HG03159 (cell line): ENCODE data around the gene ZNF506.
"Not testable (repeated sequence)": the region's sequence is repeated elsewhere in the genome, so short reads cannot be mapped to it uniquely, and the experiment has no call there.

ENCODE experiments used
- ATAC-seq: cut with Tn5 transposase; IDR thresholded peaks from one replicate; pipeline ENCODE4 v1.9.1; 2021; ENCODE audit warnings: mild to moderate bottlenecking, moderate library complexity; ENCODE audit not compliant: unreplicated experiment

Gene ZNF506

DNA sequence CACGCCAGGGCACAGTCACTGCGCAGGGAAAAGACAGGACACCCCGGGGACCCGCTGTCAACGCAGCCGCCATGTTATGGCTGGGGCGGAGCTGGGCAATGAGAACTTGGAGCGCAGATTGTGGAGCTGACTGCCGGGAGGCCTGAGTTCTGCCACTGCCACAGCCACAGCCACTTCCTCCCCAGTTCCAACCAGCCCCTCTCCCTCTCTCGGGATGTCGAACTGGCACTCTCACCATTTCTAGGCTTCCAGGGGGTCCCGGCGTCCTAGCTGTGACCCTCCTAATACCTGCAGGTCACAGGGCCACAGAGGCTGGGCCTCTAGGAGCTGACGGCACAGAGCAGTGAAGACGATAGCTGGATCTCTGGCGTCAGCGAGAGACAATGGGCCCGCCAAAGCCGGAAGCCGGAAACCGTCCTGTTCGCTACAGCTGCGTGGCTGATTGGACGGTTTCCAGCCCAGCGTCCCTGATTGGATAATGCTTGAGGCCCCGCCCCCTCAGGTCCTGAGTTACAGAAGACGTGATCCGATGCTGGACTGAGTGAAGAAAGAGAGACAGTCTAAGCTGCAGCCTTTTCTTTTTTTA lies at the start of gene ZNF506:
Gene ZNF506, minus strand, starts transcription at position 385 of the 586 bp plus-strand sequence. Its CDS starts 147 bp downstream, at position 238.
- ATAC-seq, result peak; percentile 78

DNA sequence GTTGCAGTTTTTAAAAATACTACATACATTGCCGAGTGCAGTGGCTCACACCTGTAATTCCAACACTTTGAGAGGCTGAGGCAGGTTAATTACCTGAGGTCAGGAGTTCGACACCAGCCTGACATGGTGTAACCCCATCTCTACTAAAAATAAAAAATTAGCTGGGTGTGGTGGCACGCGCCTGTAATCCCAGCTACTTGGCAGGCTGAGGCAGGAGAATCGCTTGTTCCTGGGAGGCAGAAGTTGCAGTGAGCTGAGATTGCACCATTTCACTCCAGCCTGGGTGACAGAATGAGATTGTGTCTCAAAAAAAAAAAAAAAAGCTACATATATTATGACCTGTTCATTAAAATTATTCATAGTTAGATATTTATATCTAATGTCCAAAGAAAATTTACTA lies 48.5 kb upstream of the ZNF506 start:
- not testable (repeated sequence) for ATAC-seq

DNA sequence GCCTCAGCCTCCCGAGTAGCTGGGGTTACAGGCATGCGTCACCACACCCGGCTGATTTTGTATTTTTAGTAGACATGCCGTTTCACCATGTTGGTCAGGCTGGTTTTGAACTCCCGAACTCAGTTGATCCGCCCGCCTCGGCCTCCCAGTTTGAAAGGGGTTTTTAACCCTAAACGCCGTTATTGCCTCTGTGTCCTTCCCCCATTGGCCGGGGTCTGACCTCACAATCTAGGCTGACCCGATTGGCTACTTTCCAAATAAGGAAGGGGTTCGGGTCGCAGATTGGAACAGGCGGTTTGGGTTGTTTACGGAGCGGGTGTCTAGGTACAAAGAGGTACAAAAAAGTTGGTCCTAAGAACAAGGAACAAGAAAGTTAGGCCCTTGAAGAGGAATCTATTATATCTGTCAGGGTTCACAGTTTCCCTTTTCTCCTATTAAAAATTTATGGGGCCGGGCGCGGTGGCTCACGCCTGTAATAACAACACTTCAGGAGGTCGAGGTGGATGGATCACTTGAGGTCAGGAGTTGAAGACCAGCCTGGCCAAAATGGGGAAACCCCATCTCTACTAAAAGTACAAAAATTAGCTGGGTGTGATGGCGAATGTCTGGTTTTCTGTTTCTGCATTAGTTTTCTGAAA lies 45.2 kb upstream of the ZNF506 start:
- no peak for ATAC-seq

DNA sequence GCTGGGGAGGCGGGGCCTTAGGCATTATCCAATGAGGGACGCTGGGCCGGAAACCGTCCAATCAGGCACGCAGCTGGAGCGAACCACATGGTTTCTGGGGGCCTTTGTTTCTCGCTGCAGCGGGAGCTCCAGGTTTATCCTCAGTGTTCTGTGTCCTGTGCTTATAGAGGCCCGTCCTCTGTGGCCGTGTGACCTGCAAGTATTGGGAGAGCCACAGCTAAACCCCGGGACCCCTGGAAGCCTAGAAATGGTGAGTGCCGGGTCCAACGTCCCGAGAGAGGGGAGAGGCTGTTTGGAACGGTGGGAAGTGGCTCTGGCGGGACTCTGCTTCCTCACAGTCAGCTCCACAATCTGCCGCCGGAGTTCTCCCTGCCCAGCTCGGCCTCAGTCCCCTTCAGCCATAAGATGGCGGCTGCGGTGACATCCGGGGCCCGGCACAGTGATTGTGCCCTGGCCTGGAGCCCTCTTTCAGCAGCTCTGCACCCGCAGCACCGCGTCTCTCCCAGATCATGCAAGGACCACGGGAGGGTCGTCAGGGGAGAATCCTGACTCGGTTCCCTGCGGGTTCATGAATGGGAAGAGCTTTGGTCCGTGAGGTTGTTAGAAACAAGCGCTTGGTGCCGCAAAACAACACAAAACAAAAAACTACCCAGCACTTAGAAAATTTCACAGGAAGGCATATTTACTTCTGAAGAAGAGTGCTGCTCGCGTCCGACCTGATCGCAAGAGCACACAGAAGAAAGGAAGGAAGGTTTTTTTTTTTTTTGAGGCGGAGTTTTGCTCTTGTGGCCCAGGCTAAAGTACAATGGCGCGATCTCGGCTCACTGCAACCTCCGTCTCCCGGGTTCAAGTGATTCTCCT lies 44.4 kb upstream of the ZNF506 start, which contains the start of gene ZNF253:
Gene ZNF253, plus strand, starts transcription at position 133 of the 861 bp plus-strand sequence. Its CDS starts 115 bp downstream, at position 248.
- ATAC-seq, result peak; percentile 96

DNA sequence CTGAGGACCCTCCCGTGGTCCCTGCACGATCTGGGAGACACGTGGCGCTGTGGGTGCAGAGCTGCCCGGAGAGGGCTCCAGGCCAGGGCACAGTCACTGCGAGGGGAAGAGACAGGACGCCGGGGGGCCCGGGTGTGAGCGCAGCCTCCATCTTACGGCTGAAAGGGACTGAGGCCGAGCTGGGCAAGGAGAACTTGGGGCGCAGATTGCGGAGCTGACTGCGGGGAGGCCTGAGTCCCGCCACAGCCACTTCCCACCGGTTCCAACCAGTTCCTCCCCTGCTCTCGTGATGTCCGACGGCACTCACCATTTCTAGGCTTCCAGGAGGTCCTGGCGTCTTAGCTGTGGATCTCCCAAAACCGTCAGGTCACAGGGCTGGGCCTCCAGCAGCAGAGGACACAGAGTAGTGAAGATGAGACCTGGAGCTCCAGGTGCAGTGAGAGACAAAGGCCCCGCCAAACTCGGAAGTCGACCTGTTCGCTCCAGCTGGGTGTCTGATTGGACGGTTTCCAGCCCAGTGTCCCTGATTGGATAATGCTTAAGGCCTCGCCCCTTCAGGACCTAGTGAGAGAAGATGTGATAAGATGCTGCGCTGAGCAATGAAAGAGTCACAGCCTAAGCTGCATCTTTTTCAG lies 39.3 kb upstream of the ZNF506 start:
- no peak for ATAC-seq

DNA sequence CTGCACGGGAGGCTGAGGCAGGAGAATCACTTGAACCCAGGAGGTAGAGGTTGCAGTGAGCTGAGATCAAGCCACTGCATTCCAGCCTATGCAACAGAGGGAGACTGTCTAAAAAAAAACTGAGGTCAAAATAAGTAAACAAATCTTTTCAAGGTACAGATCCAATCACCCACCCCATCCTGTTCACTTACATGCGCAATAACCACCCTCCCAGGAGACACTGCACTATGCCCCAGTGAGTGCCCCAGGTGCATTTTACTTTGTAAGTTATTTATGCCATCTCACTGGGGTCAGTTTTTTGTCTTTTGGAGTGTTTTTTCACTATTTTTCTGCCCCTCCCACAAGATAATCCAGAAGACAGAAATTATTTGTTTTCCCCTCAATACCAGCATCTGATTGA lies 37.2 kb upstream of the ZNF506 start:
- ATAC-seq, result no peak

DNA sequence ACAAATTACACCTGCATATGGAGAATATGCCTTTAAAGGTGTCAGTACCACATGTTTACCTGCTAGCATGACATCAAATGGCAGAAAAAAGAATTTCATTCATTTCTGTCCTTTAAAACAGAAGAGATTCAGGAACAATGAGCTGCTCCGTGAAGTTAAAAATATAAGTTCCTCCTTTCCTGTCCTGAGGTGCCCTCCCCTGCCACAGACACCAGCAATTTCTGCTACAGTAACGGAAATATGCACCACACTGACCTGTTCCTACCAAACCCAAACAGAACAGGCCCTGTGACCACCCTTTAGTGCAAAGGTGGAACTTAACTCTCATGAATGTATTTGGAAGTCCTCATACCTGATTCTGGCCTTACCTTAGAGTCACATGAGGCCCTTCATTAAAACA lies 30.2 kb upstream of the ZNF506 start:
- ATAC-seq, result not testable (repeated sequence)

DNA sequence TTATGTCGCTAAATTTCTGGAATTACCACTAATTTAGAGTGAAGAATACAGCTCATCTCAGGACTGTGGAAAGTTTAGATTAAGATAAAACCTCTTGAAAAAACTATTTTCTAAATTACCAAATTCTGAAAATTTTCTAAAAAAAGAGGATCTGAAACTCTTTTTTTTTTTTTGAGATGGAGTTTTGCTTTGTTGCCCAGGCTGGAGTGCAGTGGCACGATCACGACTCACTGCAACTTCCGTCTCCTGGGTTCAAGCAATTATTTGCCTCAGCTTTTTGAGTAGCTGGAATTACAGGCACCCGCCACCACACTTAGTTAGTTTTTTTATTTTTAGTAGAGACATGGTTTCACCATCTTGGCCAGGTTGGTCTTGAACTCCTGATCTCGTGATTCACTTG lies 27.5 kb upstream of the ZNF506 start:
- no peak for ATAC-seq

DNA sequence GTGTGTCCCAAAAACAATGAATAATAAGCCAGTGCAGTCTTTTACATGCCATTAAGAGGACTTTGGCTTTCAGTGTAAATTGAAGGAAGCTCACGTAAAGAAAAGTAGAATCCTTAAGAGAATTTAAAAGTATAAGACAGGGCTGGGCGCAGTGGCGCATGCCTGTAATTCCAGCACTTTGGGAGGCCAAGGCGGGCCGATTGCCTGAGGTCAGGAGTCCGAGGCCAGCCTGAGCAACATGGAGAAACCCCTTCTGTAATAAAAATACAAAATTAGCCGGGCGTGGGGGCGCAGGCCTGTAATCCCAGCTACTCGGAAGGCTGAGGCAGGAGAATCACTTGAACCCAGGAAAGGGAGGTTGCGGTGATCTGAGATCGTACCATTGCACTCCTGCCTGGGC lies 26.2 kb upstream of the ZNF506 start:
- no peak for ATAC-seq

DNA sequence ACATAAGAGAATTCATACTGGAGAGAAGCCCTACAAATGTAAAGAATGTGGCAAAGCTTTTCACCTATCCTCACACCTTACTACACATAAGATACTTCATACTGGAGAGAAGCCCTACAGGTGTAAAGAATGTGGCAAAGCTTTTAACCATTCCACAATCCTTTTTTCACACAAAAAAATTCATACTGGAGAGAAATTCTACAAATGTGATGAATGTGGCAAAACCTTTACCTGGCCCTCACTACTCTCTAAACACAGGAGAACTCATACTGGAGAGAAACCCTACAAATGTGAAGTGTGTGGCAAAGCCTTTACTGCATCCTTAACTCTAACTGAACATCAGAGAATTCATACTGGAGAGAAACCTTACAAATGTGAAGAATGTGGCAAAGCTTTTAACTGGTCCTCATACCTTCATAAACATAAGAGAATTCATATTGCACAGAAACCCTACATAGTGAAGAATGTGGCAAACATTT lies 14.0 kb upstream of the ZNF506 start:
- ATAC-seq, result no peak

DNA sequence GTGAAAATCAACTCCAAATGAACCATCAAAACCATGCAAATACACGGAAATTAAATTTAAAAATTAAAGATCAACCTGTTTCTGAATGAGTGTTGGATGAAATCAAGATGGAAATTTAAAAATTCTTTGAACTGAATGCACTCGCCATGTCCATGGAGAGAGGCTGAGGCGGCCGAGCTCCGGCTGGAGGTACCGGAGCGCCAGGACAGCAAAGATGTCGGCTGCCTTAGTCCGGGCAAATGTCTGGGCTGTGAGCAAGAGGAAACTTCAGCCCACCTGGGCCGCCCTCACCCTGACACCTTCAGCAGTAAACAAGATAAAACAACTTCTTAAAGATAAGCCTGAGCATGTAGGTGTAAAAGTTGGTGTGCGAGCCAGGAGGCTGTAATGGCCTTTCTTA lies 5.3 kb upstream of the ZNF506 start:
- ATAC-seq, result no peak

DNA sequence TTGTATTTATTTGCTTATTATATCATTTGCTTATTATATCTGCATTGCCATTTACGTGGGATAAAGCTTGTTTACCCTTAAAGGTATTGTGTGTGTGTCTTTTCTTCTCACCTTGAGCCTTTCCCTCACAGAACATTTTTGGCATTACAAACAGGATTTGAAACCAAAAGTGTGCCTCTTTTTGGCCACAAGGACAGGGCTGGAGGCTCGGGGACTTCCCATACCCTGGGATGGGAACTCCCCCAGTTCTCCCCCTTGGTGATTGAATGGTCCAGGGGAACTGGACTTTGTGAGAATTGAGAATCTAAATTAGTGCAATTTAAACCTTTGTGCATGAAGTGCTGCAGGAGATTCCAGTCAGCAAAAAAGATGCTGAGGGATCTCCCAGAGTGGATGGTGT lies 2.4 kb upstream of the ZNF506 start:
- no peak for ATAC-seq

DNA sequence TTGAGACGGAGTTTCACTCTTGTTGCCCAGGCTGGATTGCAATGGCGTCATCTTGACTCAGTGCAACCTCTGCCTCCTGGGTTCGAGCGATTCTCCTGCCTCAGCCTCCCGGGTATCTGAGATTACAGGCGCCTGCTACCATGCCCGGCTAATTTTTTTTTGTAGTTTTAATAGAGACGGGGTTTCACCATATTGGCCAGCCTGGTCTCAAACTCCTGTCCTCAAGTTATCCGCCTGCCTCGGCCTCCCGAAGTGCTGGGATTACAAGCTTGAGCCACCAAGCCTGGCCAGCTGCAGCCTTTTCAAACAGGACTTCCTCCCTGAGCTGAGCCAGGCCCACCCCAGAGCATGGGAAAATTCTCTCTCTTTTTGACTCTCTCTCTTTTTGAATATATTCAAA lies 426 bp upstream of the ZNF506 start:
- not testable (repeated sequence) for ATAC-seq

DNA sequence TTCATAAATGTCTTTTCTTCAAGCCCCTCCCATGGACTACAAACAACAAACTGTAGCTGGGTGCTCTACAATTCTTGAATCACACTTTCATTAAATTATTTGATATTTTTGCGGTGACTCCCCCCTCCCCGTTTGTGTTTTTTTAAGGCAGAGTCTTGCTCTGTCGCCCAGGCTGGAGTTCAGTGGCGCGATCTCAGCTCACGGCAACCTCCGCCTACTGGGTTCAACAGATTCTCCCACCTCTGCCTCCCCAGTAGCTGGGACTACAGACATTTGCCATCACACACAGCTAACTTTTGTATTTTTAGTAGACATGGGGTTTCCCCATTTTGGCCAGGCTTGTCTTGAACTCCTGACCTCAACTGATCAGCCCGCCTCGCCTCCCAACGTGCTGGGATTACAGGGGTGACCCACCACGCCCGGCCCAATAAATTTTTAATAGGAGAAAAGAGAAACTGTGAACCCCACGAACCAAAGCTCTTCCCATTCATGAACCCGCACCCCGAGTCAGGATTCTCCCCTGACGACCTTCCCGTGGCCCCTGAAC lies 703 bp downstream of the ZNF506 start:
- no peak for ATAC-seq

DNA sequence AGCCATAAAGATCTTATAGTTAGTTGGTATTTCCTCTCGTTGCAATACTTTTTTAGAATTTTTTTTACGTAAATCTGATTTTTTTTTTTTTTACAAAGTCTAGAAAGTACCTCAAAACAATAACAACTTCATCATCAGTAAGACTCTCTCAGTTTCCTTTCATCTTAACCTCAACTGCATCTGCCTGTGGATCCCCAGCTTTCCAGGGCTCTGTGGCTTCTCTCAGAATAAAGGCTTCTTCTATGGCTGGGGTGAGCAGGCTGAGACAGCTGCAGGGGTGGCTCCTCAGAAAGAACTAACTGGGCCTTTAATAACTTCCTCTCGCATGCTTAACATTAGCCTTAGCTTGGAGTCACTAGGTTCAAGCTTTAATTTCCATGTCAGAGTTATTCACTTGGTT lies 4.2 kb downstream of the ZNF506 start:
- no peak for ATAC-seq

DNA sequence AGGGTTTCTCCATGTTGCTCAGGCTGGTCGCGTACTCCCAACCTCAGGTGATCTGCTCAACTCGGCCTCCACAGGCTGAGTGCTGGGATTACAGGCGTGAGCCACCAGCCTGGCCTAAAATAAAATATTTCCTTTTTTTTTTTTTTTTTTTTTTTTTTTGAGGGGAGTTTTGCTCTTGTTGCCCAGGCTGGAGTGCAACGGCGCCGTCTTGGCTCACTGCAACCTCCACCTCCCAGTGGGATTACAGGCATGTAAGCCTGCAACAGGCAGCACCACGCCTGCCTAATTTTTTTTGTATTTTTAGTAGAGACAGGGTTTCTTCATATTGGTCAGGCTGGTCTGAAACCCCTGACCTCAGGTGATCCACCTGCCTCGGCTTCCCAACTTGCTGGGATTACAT lies 4.9 kb downstream of the ZNF506 start:
- ATAC-seq, result no peak

DNA sequence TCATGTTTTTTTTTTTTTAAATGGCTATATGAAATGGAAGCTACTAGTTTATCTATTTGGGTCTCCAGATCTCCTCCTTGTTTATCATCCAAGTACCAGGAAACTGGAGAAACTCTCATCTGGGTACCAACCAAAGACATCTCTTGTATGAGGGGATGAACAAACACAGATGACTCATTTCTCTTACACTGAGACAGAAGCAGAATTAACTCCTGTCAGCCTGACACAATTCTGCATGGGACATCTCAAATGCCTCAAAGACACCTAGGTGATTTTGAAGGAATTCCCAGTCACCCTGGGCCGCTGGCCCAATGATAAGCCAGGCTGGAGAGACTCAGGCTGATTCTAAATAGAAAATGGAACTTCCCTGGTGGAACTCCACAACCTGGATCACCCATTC lies 9.6 kb downstream of the ZNF506 start:
- not testable (repeated sequence) for ATAC-seq

DNA sequence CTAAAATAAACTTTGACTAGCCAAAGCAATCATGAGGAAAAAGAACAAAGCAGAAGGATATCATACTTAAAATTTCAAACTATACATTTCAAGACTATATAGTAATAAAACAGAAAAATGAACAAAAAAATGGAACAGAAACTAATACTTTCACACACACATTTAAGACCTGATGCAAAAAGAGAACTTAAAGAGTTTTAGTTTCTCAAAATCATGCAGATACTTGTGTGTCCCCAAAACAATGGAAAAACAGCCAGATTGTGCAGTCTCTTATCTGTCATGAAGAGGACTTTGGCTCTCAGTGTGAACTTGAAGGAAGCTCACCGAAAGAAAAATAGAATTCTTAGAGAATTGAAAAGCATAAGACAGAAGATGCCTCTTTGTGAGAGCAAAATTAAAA lies 16.1 kb downstream of the ZNF506 start:
- no peak for ATAC-seq

DNA sequence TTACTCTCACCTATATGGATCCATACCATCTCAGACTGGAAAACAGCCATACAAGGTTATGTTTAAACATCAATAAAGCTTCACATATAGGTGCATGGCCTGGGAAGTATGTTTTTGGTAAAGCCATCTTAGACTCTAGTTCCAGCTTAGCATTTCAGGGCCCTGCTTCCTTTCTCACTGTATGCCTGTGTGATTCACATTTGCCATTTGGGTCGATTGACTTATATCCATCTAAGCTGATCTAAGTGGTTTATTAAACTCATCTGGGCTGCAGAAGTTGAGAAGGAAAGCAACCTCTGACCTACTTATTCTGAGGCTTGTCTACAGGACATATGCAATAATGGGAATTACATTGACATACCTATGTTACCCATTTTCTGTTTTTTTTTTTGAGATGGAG lies 33.5 kb downstream of the ZNF506 start:
- no peak for ATAC-seq

DNA sequence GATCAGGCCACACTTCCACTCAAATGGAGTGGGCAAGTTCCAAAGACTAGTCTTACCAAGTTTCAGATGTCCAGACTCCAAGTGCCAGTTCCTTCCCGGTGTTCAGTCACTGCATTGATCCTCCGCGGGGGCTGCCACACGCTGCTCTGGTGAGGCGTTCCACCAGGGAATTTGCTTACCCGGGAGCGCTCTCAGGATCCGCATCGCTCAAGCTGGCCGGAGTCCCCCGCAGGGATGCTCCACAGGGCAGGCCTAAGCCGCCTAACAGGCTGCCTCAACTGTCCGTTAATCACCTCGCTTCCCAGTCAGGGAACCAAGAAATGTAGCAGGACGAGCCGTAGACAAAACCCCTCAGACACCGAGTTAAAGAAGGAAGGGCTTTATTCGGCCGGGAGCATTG lies 36.1 kb downstream of the ZNF506 start:
- not testable (repeated sequence) for ATAC-seq

DNA sequence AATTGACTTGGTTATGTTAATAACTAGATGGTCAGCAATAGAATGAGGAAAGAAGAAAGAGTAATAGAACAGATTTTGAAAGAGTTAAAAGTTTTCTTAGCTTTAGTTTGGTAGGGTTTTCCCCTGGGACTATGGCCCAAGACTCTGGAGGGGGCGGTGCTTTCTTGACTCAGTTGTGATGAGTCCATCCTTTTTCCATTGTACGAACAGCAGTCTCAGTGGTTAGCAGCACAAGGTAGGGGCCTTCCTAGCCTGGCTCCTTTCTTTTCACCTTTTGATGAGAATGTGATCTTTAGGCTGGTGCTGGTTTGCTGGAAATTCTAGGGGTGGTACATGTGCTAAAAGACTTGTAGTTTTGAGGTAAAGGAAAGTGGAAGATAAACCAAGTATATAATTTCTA lies 38.8 kb downstream of the ZNF506 start:
- ATAC-seq, result no peak
